Testis (tissue), 3 donors: ENCODE results near the gene PTGDR2. TPM values are rescaled to one million over a fixed set of nuclear protein-coding genes. Genes with fewer than 3 reads are reported as not detected.

Experiments
- DNase-seq: peaks from one replicate; pipeline ENCODE4 v3.0.0-alpha.2; 2019
- H3K27ac ChIP-seq, 2 donors: fragments of 200-600 bp; sonication (generic); one replicate each; pipeline ENCODE4 v1.5.1; 2019
- H3K27me3 ChIP-seq: fragments of 200-600 bp; sonication (generic); one replicate; pipeline ENCODE4 v1.5.1; 2019
- H3K36me3 ChIP-seq: fragments of 200-600 bp; sonication (generic); one replicate; pipeline ENCODE4 v1.5.1; 2017; ENCODE audit warnings: low read depth; ENCODE audit errors: missing control alignments
- H3K4me1 ChIP-seq: fragments of 200-600 bp; sonication (generic); one replicate; pipeline ENCODE4 v1.5.1; 2019
- H3K4me3 ChIP-seq, 2 donors: fragments of 200-600 bp; sonication (generic); one replicate each; pipeline ENCODE4 v1.5.1; 2017 to 2019
- H3K9me3 ChIP-seq: fragments of 200-600 bp; sonication (generic); one replicate; pipeline ENCODE4 v1.5.1; 2017
- CTCF ChIP-seq, 3 experiments: fragments of 450-650 bp in 2 of 3; fragments of 200-600 bp in 1 of 3; sonication (generic) in 1 of 3; IDR thresholded peaks; one replicate each; pipeline ENCODE4 v1.5.1; 2016 to 2019; ENCODE audit warnings: antibody characterized with exemption in 3 of 3, mild to moderate bottlenecking in 2 of 3, moderate library complexity in 1 of 3
- POLR2A ChIP-seq: fragments of 450-650 bp; IDR thresholded peaks from one replicate; pipeline ENCODE4 v1.6.1; 2017; ENCODE audit warnings: antibody characterized with exemption, mild to moderate bottlenecking, moderate library complexity
- WGBS, 2 donors: methylation state at CpG; one replicate each; pipeline ENCODE4 v1.1.5; 2018; 5-methylcytosine and 5-hydroxymethylcytosine counted together
- intact Hi-C: fragments of 100-400 bp; cut with DNase I; formaldehyde crosslinking; loops from one replicate; pipeline ENCODE4 v1.15.1; 2023; ENCODE audit warnings: low total_unique reads
- polyA plus RNA-seq: library from polyadenylated mRNA; stranded (reverse); fragments of 350-450 nt; fragmentation: Illumina TruSeq; extraction: RNeasy Lipid Tissue Mini Kit (QIAGEN cat#74804); gene quantifications from one replicate; pipeline ENCODE4 v1.2.3, GENCODE V29; 2014; ENCODE audit warnings: low read depth, low replicate concordance; ENCODE audit not compliant: insufficient read depth
- total RNA-seq, 2 donors: library from RNA; depleted of rRNA; stranded (reverse); fragments of >200 nt; gene quantifications; one replicate each; pipeline ENCODE4 v1.2.3, GENCODE V29; 2016

The PTGDR2 gene
- total and polyA plus RNA-seq, 3 donors from 2014 or later = 0.28 to 1.5 (median 0.81) TPM

GRCh38 chr11:60821827-60822599 lies 33.7 kb downstream of the PTGDR2 start:
- Histone ChIP-seq H3K27me3 (no peaks in the 10 kb centered on the region), H3K9me3 (no peaks in the 10 kb centered on the region), H3K27ac (no peak overlapping the region), H3K4me3 (no peak overlapping the region), H3K4me1 (peaks cover 5% of the 10 kb centered on the region), H3K36me3 (no peaks in the 10 kb centered on the region)
- DNase-seq = no peak
- 81 to 84% methylated on average over 8 to 15 of the region's 15 CpGs for WGBS, 2 donors
- intact Hi-C loops = no loop called here
- TF ChIP-seq POLR2A (no peak), CTCF (IDR thresholded peaks at IDR 0.05) (no peak)

GRCh38 chr11:60818057-60818456 lies 37.7 kb downstream of the PTGDR2 start:
- WGBS, 2 donors = 65 to 82% methylated on average over 4 of the region's 4 CpGs
- Histone ChIP-seq H3K9me3 (no peaks in the 10 kb centered on the region), H3K27me3 (no peaks in the 10 kb centered on the region), H3K4me1 (no peaks in the 10 kb centered on the region), H3K27ac (no peak overlapping the region), H3K4me3 (no peak overlapping the region), H3K36me3 (no peaks in the 10 kb centered on the region)
- DNase-seq = no peak
- TF ChIP-seq POLR2A (no peak), CTCF (IDR thresholded peaks at IDR 0.05) (no peak)
- intact Hi-C loops = no loop called here

- Histone ChIP-seq H3K27me3 (no peaks in the 10 kb centered on the region), H3K36me3 (no peaks in the 10 kb centered on the region), H3K4me1 (no peaks in the 10 kb centered on the region), H3K9me3 (no peaks in the 10 kb centered on the region), H3K4me3 (no peak overlapping the region), H3K27ac (no peak overlapping the region)
- TF ChIP-seq CTCF (IDR thresholded peaks at IDR 0.05) = no peak
- TF ChIP-seq POLR2A = no peak
- WGBS, 2 donors = 80 to 88% methylated on average over 2 of the region's 2 CpGs
- no peak for DNase-seq
- intact Hi-C loops = no loop called here
These were observed 39.1 kb downstream of the PTGDR2 start for GRCh38 chr11:60816590-60817157.

- Histone ChIP-seq H3K27ac (no peak overlapping the region), H3K27me3 (no peaks in the 10 kb centered on the region), H3K36me3 (no peaks in the 10 kb centered on the region), H3K9me3 (no peaks in the 10 kb centered on the region), H3K4me3 (no peak overlapping the region), H3K4me1 (no peaks in the 10 kb centered on the region)
- TF ChIP-seq CTCF (IDR thresholded peaks at IDR 0.05) = no peak
- no peak for TF ChIP-seq POLR2A
- intact Hi-C loops = no loop called here
- DNase-seq = no peak
- 61 to 85% methylated on average over 2 of the region's 2 CpGs for WGBS, 2 donors
These were observed 41.6 kb downstream of the PTGDR2 start for GRCh38 chr11:60814112-60814511.
